ENCODE measurements around the gene LRRC7. TPM values are rescaled to one million over a fixed set of nuclear protein-coding genes. Genes with fewer than 3 reads are reported as not detected.

LRRC7 gene
- under 1 TPM; 0.11 to 0.88 (median 0.36) TPM for total RNA-seq

DNA sequence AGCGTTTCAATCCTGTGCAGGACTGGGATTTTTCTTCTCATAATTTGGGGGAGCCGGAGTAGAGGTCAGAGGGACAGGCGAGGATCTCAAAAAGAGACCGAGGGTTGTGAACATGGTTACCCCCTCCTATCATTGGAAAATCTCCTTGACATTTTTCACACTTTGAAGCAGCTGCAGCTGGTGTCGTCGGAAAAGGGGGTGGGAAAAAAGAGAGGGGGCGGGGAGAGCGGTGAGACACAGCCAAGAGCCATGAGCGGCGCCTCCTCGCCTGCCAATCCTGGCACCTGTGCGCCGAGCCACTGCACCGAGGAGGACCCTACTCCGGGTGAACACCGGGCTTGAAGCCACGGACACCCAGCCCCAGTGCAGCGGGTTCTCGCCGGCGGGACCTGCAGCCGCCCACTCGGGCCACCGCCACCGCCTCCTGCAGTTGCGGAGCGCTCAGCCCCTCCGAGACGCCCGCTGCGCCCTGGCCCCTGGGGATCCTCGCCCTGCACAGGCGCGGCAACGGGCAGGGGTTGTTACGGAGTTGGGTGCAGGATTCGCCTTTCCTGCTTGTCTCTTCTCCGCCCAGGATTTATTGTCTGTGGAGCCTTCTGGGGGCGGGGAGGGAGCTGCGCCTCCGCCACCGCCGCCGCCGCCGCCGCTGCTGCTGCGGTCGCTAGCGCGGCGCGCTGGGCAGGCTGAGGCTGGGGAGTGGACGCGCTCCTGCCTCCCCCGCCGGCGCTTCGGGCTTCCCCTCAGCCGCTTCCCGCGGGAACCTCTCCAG, at the start of gene LRRC7:
Gene LRRC7, plus strand, starts transcription at position 271 of the 769 bp plus-strand sequence. CDS start 718 bp downstream, outside the sequence.
- peak within 1 kb of the TSS; percentile 31 for H3K4me3 ChIP-seq (ENCODE audit: low read depth, poor library complexity, severe bottlenecking)
- 0 to 2% methylated on average over 33 to 53 of the region's 62 CpGs for WGBS, 2 donors
- DNase-seq (ENCODE audit: low spot score in 2 of 2): peak in 1 of 2 donors; percentile 76
- TF ChIP-seq CTCF (IDR thresholded peaks at IDR 0.05) (no peak), POLR2A (IDR thresholded peaks at IDR 0.05) (no peak)
- intact Hi-C loops (cut with DNase I; ENCODE audit: low total_unique reads): no loop called here

DNA sequence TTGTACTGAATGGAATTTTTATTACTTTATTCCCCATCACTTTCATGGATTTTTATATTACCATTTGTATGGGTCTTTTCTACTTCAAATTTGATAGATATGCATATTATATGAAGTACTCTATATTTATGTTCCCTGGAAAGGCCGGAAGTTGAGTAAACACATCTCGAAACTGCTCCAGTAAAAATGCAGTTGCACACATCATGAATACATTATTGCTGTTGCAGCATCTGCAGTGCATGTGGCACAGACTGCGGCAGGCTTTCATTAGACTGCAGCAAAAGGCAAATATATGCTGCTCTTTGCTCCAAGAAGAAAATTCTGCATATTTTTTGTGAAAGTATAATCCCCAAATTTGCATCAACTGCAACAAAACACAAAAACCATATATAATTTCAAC, 48.7 kb upstream of the LRRC7 start:
- intact Hi-C loops (cut with DNase I; ENCODE audit: low total_unique reads): no loop called here
- H3K4me3 ChIP-seq (ENCODE audit: low read depth, poor library complexity, severe bottlenecking): no peak overlapping the region
- TF ChIP-seq POLR2A (IDR thresholded peaks at IDR 0.05): no peak
- no peak for TF ChIP-seq CTCF (IDR thresholded peaks at IDR 0.05)
- WGBS, 2 donors: 75 to 80% methylated on average over 3 of the region's 3 CpGs
- DNase-seq (ENCODE audit: low spot score in 2 of 2): no peak

DNA sequence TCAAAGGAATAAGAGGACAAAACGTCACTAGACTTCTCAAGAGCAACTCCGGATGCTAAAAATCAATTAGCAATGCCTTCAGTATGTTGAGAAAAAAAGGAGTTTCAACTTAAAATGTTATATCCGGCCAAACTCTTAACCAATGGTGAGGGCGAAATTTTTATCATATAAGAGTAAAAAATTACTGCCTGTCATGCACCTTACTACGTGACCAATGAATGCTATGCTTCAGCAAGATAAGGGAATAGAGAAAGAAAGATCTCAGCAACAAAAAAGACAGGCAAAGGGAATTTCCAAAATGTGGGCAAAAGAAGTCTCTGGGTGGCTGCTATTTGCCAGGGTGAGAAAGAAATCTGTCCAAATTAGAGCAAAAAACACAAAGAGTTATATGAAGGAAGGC, 47.4 kb upstream of the LRRC7 start:
- no peak overlapping the region for H3K4me3 ChIP-seq (ENCODE audit: low read depth, poor library complexity, severe bottlenecking)
- 58 to 62% methylated on average over 5 of the region's 5 CpGs for WGBS, 2 donors
- TF ChIP-seq POLR2A (IDR thresholded peaks at IDR 0.05) (no peak), CTCF (IDR thresholded peaks at IDR 0.05) (no peak)
- intact Hi-C loops (cut with DNase I; ENCODE audit: low total_unique reads): no loop called here
- DNase-seq (ENCODE audit: low spot score in 2 of 2): no peak

- no peak for DNase-seq (ENCODE audit: low spot score in 2 of 2)
- intact Hi-C loops (cut with DNase I; ENCODE audit: low total_unique reads): no loop called here
- no peak overlapping the region for H3K4me3 ChIP-seq (ENCODE audit: low read depth, poor library complexity, severe bottlenecking)
- TF ChIP-seq POLR2A (IDR thresholded peaks at IDR 0.05) (no peak), CTCF (IDR thresholded peaks at IDR 0.05) (no peak)
- 56 to 81% methylated on average over 1 of the region's 1 CpG for WGBS, 2 donors
Measured at GRCh38 chr1:69523032-69523431, 44.7 kb upstream of the LRRC7 start.

GRCh38 chr1:69523461-69523860, 44.3 kb upstream of the LRRC7 start:
- intact Hi-C loops (cut with DNase I; ENCODE audit: low total_unique reads): no loop called here
- DNase-seq (ENCODE audit: low spot score in 2 of 2): no peak
- TF ChIP-seq POLR2A (IDR thresholded peaks at IDR 0.05) (no peak), CTCF (IDR thresholded peaks at IDR 0.05) (no peak)
- H3K4me3 ChIP-seq (ENCODE audit: low read depth, poor library complexity, severe bottlenecking): no peak overlapping the region
- 73 to 74% methylated on average over 7 of the region's 7 CpGs for WGBS, 2 donors

- intact Hi-C loops (cut with DNase I; ENCODE audit: low total_unique reads): no loop called here
Measured at GRCh38 chr1:69524015-69524414, 43.7 kb upstream of the LRRC7 start.

More at GRCh38 chr1:69524015-69524414, 43.7 kb upstream of the LRRC7 start:
- 91 to 93% methylated on average over 1 of the region's 1 CpG for WGBS, 2 donors
- no peak overlapping the region for H3K4me3 ChIP-seq (ENCODE audit: low read depth, poor library complexity, severe bottlenecking)
- no peak for TF ChIP-seq CTCF (IDR thresholded peaks at IDR 0.05)
- no peak for TF ChIP-seq POLR2A (IDR thresholded peaks at IDR 0.05)
- DNase-seq (ENCODE audit: low spot score in 2 of 2): no peak
